Hematopoietic multipotent progenitor cell (in vitro differentiated cells): ENCODE measurements around the gene SLC16A11. TPM values are rescaled to one million over a fixed set of nuclear protein-coding genes. Genes with fewer than 3 reads are reported as not detected.

ENCODE experiments used
- DNase-seq, 3 donors: peaks; one replicate each; pipeline ENCODE4 v3.0.0-alpha.2; 2011 to 2015; ENCODE audit warnings: low read depth in 2 of 3, low spot score in 2 of 3
- total RNA-seq: library from RNA; depleted of rRNA; stranded (reverse); fragments of >200 nt; gene quantifications from one replicate; pipeline ENCODE4 v1.2.3, GENCODE V29; 2012

SLC16A11 gene
- total RNA-seq, 1 donor, result 0.54 TPM

GRCh38 chr17:7029096-7029495, 14.8 kb downstream of the SLC16A11 start:
- DNase-seq, result no peak

GRCh38 chr17:7027335-7027734, 16.6 kb downstream of the SLC16A11 start:
- no peak for DNase-seq

- DNase-seq, result no peak
Observed at GRCh38 chr17:7026471-7027115, 17.3 kb downstream of the SLC16A11 start.

GRCh38 chr17:7025245-7025644, 18.6 kb downstream of the SLC16A11 start:
- DNase-seq, result no peak

GRCh38 chr17:7024402-7024785, 19.5 kb downstream of the SLC16A11 start:
- DNase-seq, result no peak

- DNase-seq, result peak; percentile 92 to 94 (median 94)
Observed at GRCh38 chr17:7023576-7024401, 20.1 kb downstream of the SLC16A11 start.

- DNase-seq, result peak in 2 of 3 donors; percentile 51 to 76
Observed at GRCh38 chr17:7022781-7023571, 20.9 kb downstream of the SLC16A11 start, which contains the start of gene BCL6B. Gene BCL6B, plus strand, starts transcription at chr17:7023050. Its CDS starts 622 bp downstream, at chr17:7023672.

- DNase-seq, result peak; percentile 73 to 94 (median 89)
Observed at GRCh38 chr17:7021993-7022778, 21.7 kb downstream of the SLC16A11 start.

- DNase-seq, result no peak
Observed at GRCh38 chr17:7020894-7021664, 22.8 kb downstream of the SLC16A11 start.

- no peak for DNase-seq
Observed at GRCh38 chr17:7019839-7020519, 23.9 kb downstream of the SLC16A11 start.

GRCh38 chr17:7019367-7019766, 24.5 kb downstream of the SLC16A11 start:
- DNase-seq, result no peak

- no peak for DNase-seq
Observed at GRCh38 chr17:7018331-7018964, 25.4 kb downstream of the SLC16A11 start.

- no peak for DNase-seq
Observed at GRCh38 chr17:7017827-7018200, 26.1 kb downstream of the SLC16A11 start.

- no peak for DNase-seq
Observed at GRCh38 chr17:7016886-7017826, 26.7 kb downstream of the SLC16A11 start.

GRCh38 chr17:7016418-7016817, 27.5 kb downstream of the SLC16A11 start:
- DNase-seq, result no peak

- DNase-seq, result peak; percentile 71 to 85 (median 83)
Observed at GRCh38 chr17:7014995-7015958, 28.6 kb downstream of the SLC16A11 start.
